ENCODE data around the gene KLRC1. TPM values are rescaled to one million over a fixed set of nuclear protein-coding genes. Genes with fewer than 3 reads are reported as not detected.
"Not testable (repeated sequence)": the region's sequence is repeated elsewhere in the genome, so short reads cannot be mapped to it uniquely, and the experiment has no call there.

Gene KLRC1
- 10 to 100 TPM in 1 of 2 experiments, 1 to 10 TPM in 1; 7.8 to 12.1 TPM for total RNA-seq

GRCh38 chr12:10453156-10453555 lies at the start of gene KLRC1:
Gene KLRC1 (minus strand): TSS chr12:10453377. CDS start chr12:10451156, 2,221 bp downstream.
- no peak for ATAC-seq (ENCODE audit: low read depth)
- H3K4me1 Mint-ChIP-seq, result peaks cover 11% of the 10 kb centered on the region
- H3K9me3 Mint-ChIP-seq, result peaks cover 29% of the 10 kb centered on the region
- peaks cover 31% of the 10 kb centered on the region for H3K36me3 Mint-ChIP-seq
- H3K27ac Mint-ChIP-seq, result no peak within 1 kb of the TSS
- POLR2A ChIA-PET, result no interaction called here
- H3K27me3 Mint-ChIP-seq, result no peaks in the 10 kb centered on the region
- no peak within 1 kb of the TSS for H3K4me3 Mint-ChIP-seq
- no peak for DNase-seq

- DNase-seq (no peak), ATAC-seq (ENCODE audit: low read depth) (no peak)
- H3K27ac Mint-ChIP-seq, result peak overlapping the region; percentile 15
- H3K4me3 Mint-ChIP-seq, result peak overlapping the region; percentile 39
- POLR2A ChIA-PET, result no interaction called here
- H3K27me3 Mint-ChIP-seq, result no peaks in the 10 kb centered on the region
- H3K36me3 Mint-ChIP-seq, result peaks cover 6% of the 10 kb centered on the region
- peaks cover 5% of the 10 kb centered on the region for H3K9me3 Mint-ChIP-seq
- peaks cover 35% of the 10 kb centered on the region for H3K4me1 Mint-ChIP-seq
Measured at GRCh38 chr12:10501030-10501429, 47.9 kb upstream of the KLRC1 start.

GRCh38 chr12:10498042-10498441 lies 44.9 kb upstream of the KLRC1 start:
- POLR2A ChIA-PET, result interaction anchor here (1.2 to 1.5 kb wide), 2 partner anchors 57 to 132 kb away, joined by 3 to 11 read pairs; no protein-coding TSS in a partner anchor
- Mint-ChIP-seq H3K27ac (peak overlapping the region; percentile 82), H3K27me3 (no peaks in the 10 kb centered on the region), H3K9me3 (peaks cover 5% of the 10 kb centered on the region), H3K36me3 (peaks cover 9% of the 10 kb centered on the region), H3K4me1 (peaks cover 35% of the 10 kb centered on the region), H3K4me3 (peak overlapping the region; percentile 63)
- ATAC-seq (ENCODE audit: low read depth), result peak; percentile 32
- no peak for DNase-seq

- POLR2A ChIA-PET, result interaction anchor here (1.2 to 1.5 kb wide), 2 partner anchors 57 to 131 kb away, joined by 3 to 11 read pairs; no protein-coding TSS in a partner anchor
- ATAC-seq (ENCODE audit: low read depth), result peak; percentile 98
- peaks cover 8% of the 10 kb centered on the region for H3K36me3 Mint-ChIP-seq
- H3K27me3 Mint-ChIP-seq, result no peaks in the 10 kb centered on the region
- peak overlapping the region; percentile 82 for H3K27ac Mint-ChIP-seq
- peaks cover 34% of the 10 kb centered on the region for H3K4me1 Mint-ChIP-seq
- peaks cover 3% of the 10 kb centered on the region for H3K9me3 Mint-ChIP-seq
- H3K4me3 Mint-ChIP-seq, result peak overlapping the region; percentile 63
- peak; percentile 63 for DNase-seq
Measured at GRCh38 chr12:10497602-10498001, 44.4 kb upstream of the KLRC1 start.

GRCh38 chr12:10491766-10492165 lies 38.6 kb upstream of the KLRC1 start:
- ATAC-seq (ENCODE audit: low read depth), result no peak
- H3K4me1 Mint-ChIP-seq, result peaks cover 9% of the 10 kb centered on the region

GRCh38 chr12:10487328-10487727 lies 34.2 kb upstream of the KLRC1 start:
- H3K27me3 Mint-ChIP-seq; DNase-seq; H3K4me1 Mint-ChIP-seq; H3K4me3 Mint-ChIP-seq; ATAC-seq (ENCODE audit: low read depth); H3K27ac Mint-ChIP-seq; POLR2A ChIA-PET: not testable (repeated sequence)
- H3K36me3 Mint-ChIP-seq, result peaks cover 31% of the 10 kb centered on the region
- peaks cover 15% of the 10 kb centered on the region for H3K9me3 Mint-ChIP-seq

More at GRCh38 chr12:10491766-10492165, 38.6 kb upstream of the KLRC1 start:
- Mint-ChIP-seq H3K9me3 (peaks cover 9% of the 10 kb centered on the region), H3K27me3 (no peaks in the 10 kb centered on the region), H3K4me3 (no peak overlapping the region), H3K36me3 (peaks cover 13% of the 10 kb centered on the region), H3K27ac (no peak overlapping the region)
- DNase-seq, result no peak
- POLR2A ChIA-PET, result no interaction called here

GRCh38 chr12:10481901-10482300 lies 28.7 kb upstream of the KLRC1 start:
- peak; percentile 25 for DNase-seq
- POLR2A ChIA-PET; H3K4me1 Mint-ChIP-seq; H3K27me3 Mint-ChIP-seq; H3K4me3 Mint-ChIP-seq; H3K27ac Mint-ChIP-seq; ATAC-seq (ENCODE audit: low read depth): not testable (repeated sequence)
- Mint-ChIP-seq H3K9me3 (peaks cover 20% of the 10 kb centered on the region), H3K36me3 (peaks cover 40% of the 10 kb centered on the region)

- H3K27ac Mint-ChIP-seq, H3K27me3 Mint-ChIP-seq: not testable (repeated sequence)
- H3K36me3 Mint-ChIP-seq, result peaks cover 19% of the 10 kb centered on the region
Measured at GRCh38 chr12:10472808-10473207, 19.6 kb upstream of the KLRC1 start.

GRCh38 chr12:10469701-10470100 lies 16.5 kb upstream of the KLRC1 start:
- no peak overlapping the region for H3K4me3 Mint-ChIP-seq
- peaks cover 18% of the 10 kb centered on the region for H3K36me3 Mint-ChIP-seq
- H3K9me3 Mint-ChIP-seq, result peaks cover 28% of the 10 kb centered on the region
- H3K4me1 Mint-ChIP-seq, result no peaks in the 10 kb centered on the region
- no peak overlapping the region for H3K27ac Mint-ChIP-seq
- POLR2A ChIA-PET, result no interaction called here
- no peaks in the 10 kb centered on the region for H3K27me3 Mint-ChIP-seq
- DNase-seq, result no peak
- ATAC-seq (ENCODE audit: low read depth), result no peak

More at GRCh38 chr12:10472808-10473207, 19.6 kb upstream of the KLRC1 start:
- peaks cover 26% of the 10 kb centered on the region for H3K9me3 Mint-ChIP-seq
- H3K4me1 Mint-ChIP-seq; DNase-seq; H3K4me3 Mint-ChIP-seq; POLR2A ChIA-PET; ATAC-seq (ENCODE audit: low read depth): not testable (repeated sequence)

GRCh38 chr12:10466311-10466710 lies 13.1 kb upstream of the KLRC1 start:
- H3K27me3 Mint-ChIP-seq, result no peaks in the 10 kb centered on the region
- POLR2A ChIA-PET, result no interaction called here
- peaks cover 41% of the 10 kb centered on the region for H3K9me3 Mint-ChIP-seq
- H3K27ac Mint-ChIP-seq, result no peak overlapping the region
- DNase-seq (no peak), ATAC-seq (ENCODE audit: low read depth) (no peak)
- H3K36me3 Mint-ChIP-seq, result peaks cover 34% of the 10 kb centered on the region
- no peaks in the 10 kb centered on the region for H3K4me1 Mint-ChIP-seq
- H3K4me3 Mint-ChIP-seq, result no peak overlapping the region

GRCh38 chr12:10457760-10458159 lies 4.6 kb upstream of the KLRC1 start:
- no peak overlapping the region for H3K4me3 Mint-ChIP-seq
- POLR2A ChIA-PET, result no interaction called here
- H3K4me1 Mint-ChIP-seq, result peaks cover 6% of the 10 kb centered on the region
- H3K9me3 Mint-ChIP-seq, result peaks cover 45% of the 10 kb centered on the region
- no peak for DNase-seq
- ATAC-seq (ENCODE audit: low read depth), result no peak
- no peak overlapping the region for H3K27ac Mint-ChIP-seq
- H3K27me3 Mint-ChIP-seq, result no peaks in the 10 kb centered on the region
- H3K36me3 Mint-ChIP-seq, result peaks cover 45% of the 10 kb centered on the region

- POLR2A ChIA-PET, result no interaction called here
- H3K27ac Mint-ChIP-seq, result no peak overlapping the region
- peaks cover 38% of the 10 kb centered on the region for H3K36me3 Mint-ChIP-seq
- DNase-seq, result no peak
- no peak overlapping the region for H3K4me3 Mint-ChIP-seq
- H3K4me1 Mint-ChIP-seq, result peaks cover 6% of the 10 kb centered on the region
- peaks cover 37% of the 10 kb centered on the region for H3K9me3 Mint-ChIP-seq
- no peaks in the 10 kb centered on the region for H3K27me3 Mint-ChIP-seq
- ATAC-seq (ENCODE audit: low read depth), result no peak
Measured at GRCh38 chr12:10456856-10457255, 3.7 kb upstream of the KLRC1 start.

GRCh38 chr12:10455766-10456165 lies 2.6 kb upstream of the KLRC1 start:
- H3K36me3 Mint-ChIP-seq, result peaks cover 36% of the 10 kb centered on the region
- peaks cover 35% of the 10 kb centered on the region for H3K9me3 Mint-ChIP-seq
- ATAC-seq (ENCODE audit: low read depth) (no peak), DNase-seq (no peak)
- no peaks in the 10 kb centered on the region for H3K27me3 Mint-ChIP-seq
- H3K4me1 Mint-ChIP-seq, result peaks cover 6% of the 10 kb centered on the region
- H3K27ac Mint-ChIP-seq, result no peak overlapping the region
- H3K4me3 Mint-ChIP-seq, result no peak overlapping the region
- POLR2A ChIA-PET, result no interaction called here

- POLR2A ChIA-PET, result no interaction called here
- H3K27me3 Mint-ChIP-seq, result no peaks in the 10 kb centered on the region
- no peak overlapping the region for H3K27ac Mint-ChIP-seq
- H3K4me3 Mint-ChIP-seq, result no peak overlapping the region
- H3K36me3 Mint-ChIP-seq, result peaks cover 35% of the 10 kb centered on the region
- peaks cover 6% of the 10 kb centered on the region for H3K4me1 Mint-ChIP-seq
- no peak for DNase-seq
- peaks cover 32% of the 10 kb centered on the region for H3K9me3 Mint-ChIP-seq
- ATAC-seq (ENCODE audit: low read depth), result no peak
Measured at GRCh38 chr12:10454531-10454930, 1.4 kb upstream of the KLRC1 start.
